LHCN-M2 (cell line): ENCODE results near the gene AXIN1. TPM values are rescaled to one million over a fixed set of nuclear protein-coding genes. Genes with fewer than 3 reads are reported as not detected.
"Not testable (repeated sequence)": the region's sequence is repeated elsewhere in the genome, so short reads cannot be mapped to it uniquely, and the experiment has no call there.

Experiments used
- DNase-seq: peaks from one replicate; pipeline ENCODE4 v3.0.0-alpha.2; 2012; ENCODE audit warnings: low read depth
- total RNA-seq: library from RNA; depleted of rRNA; stranded (reverse); fragments of >200 nt; gene quantifications from 2 replicates; pipeline ENCODE4 v1.2.3, GENCODE V29; 2014

Gene AXIN1
- total RNA-seq, 1 experiment from 2014 or later = 21.6 TPM

DNA sequence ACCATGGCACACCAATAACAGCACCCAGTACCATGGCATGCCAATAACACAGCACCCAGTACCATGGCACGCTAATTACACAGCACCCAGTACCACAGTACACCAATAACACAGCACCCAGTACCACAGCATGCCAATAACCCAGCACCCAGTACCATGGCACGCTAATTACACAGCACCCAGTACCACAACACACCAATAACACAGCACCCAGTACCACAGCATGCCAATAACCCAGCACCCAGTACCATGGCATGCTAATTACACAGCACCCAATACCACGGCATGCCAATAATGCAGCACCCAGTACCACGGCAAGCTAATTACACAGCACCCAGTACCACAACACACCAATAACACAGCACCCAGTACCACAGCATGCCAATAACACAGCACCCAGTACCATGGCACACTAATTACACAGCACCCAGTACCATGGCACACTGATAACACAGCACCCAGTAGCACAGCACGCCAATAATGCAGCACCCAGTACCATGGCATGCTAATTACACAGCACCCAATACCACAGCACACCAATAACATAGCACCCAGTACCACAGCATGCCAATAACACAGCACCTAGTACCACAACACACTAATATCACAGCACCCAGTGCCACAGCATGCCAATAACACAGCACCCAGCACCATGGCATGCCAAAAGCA lies 18.2 kb downstream of the AXIN1 start:
- DNase-seq = not testable (repeated sequence)

DNA sequence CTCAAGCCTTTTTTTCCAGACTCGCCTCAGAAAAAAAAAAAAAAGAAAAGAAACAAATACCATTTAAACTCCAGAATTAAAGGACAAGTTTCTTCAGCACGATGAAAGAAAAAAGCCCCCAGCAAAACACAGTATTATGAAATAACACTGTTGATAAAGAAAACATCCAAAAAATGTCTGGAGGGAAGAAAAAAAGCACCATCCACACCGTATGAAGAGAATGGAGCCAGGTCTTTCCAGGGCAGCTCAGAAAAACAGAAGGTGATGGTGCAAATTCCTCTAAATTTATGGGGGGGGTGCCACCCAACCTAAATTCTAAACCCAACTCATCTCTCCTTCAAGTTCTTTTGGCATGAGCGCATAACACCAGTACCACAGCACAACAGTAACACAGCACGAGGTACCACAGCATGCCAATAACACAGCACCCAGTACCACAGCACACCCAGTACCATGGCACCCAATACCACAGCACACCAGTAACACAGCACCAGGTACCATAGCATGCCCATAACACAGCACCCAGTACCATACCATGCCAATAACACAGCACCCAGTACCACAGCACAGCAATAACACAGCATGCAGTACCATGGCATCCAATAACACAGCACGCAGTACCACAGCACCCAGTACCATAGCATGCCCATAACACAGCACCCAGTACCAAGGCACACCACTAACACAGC lies 19.0 kb downstream of the AXIN1 start:
- DNase-seq = no peak

DNA sequence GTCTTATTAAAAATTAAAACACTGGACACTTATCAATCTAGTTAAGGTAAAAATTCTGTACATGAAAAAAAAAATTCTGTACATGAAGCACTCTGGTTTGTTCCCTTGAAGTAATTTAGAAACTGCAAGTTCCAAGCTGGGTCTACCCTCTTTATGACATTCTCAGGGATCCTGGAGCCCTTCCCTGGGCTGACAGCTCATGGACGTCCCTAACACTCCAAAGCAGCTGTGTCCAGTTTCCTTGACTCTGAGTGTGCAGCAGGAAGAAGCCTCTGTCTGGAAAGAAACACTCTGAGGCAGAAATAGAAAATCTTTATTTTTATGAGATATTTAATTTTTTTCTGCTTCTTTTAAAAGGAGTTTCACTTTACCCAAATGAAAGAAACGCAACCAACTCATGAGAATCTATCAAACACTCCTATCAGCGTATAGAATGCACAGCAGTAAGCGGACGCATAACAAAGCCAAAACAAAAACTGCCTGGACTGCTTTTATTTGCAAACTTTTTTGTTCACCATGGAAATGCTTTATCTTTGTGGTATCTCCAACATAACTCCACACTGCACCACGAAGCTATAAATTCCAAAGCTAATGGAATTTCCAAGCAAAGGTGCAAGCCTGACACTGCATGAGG lies 21.2 kb downstream of the AXIN1 start:
- peak; percentile 39 for DNase-seq

DNA sequence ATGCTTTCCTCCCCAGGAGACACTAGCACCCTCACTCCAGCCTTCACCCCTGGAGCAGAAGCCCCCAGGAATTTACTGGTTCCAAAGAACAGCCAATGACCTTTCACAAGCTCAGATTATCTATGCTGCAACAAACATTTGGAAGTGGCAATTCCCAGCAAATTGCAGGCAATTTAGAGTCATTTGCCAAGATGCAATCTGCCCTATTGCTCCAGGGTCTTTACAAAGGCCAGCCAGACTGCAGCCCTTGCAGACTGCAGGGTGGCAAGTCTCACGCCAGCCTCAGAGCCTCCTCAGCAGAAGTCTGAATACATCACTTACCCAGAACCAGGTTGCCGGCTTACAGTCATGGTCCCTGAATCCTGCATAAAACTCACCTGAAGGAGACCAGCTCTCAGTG lies 21.8 kb downstream of the AXIN1 start:
- no peak for DNase-seq

DNA sequence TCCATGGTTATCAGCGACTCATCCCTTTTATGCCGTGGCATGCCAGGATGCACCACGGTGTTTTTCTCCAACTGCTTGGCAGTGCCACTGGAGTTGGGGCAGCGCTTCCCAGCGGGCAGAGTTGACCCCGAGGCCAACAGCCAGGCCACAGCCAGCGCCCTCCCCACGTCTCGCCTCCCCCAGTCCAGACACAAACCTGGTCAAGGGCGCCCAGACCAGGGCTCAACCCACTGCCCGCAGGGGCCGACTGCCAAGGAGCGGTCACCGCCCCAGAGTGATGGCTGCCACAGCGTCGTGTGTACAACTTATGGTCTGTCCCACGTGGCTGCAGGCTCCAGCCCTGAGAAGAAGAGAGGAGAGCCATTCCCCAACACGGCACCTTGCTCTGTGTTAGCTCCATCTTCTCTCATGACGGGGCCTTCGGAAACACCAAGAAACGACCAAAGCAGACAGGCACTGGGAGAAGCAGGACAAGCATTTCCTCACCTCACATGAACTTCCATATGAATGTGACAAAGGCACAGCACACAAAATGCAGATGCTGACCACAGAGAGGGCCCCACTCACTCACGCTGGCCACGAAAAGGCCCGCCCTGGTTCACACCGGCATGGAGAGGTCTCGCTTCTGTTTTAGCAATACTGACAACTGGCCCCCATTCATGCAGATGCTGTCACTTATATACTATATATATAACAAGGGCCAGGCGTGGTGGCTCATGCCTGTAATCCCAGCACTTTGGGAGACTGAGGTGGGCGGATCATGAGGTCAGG lies 27.0 kb downstream of the AXIN1 start:
- DNase-seq = no peak

DNA sequence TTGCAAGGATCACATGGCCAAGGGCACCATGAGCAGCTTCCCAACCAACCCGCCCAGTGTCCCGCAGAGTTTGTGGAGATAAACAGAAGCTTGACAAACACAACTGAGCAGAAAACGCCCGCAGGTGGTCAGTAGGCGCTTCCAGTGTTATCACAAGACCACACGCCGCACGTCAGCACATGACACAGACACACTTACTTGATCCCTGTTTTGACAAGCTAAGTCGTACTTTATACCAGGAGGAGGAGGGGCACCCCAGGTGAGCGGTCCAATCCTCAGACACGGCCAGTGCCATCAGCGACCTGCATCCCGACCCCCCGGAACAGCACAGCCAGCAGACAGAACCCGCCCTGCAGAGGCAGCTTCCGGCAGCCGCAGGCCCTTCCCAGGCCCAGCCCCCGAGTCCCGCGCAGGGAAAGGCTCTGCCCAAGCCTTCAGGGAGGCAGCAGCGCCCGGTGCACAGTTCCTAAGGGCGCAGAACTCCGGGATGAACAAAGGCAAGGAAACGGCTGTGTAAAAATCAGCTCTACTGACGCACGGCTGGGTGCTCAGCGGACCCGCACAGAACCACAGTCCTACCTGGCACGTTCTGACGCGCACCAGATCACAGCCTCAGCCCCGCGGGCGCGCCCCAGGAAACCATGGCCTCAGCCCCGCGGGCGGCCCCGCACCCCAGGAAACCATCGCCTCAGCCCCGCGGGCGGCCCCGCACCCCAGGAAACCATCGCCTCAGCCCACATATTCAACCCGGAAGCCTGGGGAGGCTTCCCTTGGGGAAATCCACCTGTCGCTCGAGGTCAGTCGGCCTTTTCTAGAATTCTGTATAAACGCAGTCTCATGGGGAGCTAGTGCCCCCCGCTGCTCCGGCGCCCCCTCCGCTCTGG lies 27.8 kb downstream of the AXIN1 start:
- no peak for DNase-seq

DNA sequence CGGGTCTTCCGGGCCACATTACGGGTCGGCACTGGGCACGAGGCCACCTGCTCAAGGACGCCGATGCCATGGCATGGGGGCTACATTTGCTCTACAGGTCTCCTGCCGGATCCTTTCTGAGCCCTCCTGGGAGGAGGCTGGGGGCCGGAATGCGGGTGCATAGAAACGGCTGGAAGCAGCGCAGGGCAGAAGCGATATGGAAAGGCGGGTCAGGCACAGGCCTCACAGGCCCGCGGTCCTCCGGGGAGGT lies 28.4 kb downstream of the AXIN1 start:
- no peak for DNase-seq

DNA sequence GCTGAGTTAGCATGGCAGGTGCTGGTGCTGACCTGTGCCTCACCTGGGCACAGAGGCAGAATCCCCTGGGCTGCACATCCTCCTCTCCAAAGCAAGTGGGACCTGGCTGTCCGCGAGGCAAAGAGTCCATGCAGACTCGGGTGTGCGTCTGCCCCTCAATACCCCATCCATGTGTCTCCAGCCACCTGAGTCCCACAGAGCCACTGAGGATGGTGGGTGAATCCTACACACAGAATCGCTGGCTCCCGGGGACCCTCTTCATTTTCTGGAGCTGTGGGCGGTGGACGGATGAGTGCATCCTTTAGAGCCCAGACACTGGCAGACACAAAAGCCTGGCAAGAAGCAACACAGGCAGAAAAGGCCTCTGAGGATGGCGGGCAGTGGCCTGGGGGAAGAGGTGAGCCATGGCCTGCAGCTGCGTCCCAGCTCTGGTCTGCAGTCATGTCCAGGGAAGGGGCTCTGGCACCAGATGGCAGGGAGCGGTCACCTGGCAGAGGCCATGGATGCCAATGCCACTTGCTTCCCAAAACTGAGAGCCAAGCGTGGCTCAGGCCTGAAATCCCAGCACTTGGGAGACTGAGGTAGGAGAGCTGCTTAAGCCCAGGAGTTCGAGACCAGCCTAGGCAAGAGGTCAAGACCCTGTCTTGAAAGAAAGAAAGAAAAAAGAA lies 29.9 kb downstream of the AXIN1 start:
- DNase-seq = no peak

DNA sequence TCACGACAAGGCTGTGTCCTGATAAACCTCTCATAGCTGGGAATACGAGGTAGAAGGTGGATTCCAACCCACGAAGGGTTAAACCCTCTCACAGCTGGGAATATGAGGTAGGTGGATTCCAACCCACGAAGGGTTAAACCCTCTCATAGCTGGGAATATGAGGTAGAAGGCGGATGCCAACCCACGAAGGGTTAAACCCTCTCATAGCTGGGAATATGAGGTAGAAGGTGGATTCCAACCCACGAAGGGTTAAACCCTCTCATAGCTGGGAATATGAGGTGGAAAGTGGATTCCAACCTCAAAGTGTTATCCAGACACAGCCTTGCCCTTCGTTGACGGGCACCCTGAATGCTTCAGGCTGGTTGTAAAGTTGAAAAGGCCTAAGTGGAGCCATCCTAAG lies 31.0 kb downstream of the AXIN1 start:
- DNase-seq = no peak

DNA sequence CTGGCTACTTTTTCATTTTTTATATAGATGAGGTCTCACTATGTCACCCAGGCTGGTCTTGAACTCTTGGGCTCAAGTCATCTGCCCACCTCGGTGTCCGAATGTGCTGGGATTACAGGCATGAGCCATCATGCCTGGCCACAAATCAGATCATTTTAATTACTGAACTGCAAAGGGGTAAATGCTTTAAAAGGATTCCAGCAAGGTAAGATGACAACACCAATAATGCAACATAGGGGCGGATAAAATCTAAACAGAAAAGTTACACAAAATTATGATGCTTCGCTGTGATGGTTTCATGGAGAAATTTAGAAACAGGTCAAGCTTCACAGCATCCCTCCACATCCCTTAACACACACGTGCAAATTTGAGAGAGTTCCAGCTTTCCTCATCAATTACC lies 32.3 kb downstream of the AXIN1 start:
- no peak for DNase-seq

DNA sequence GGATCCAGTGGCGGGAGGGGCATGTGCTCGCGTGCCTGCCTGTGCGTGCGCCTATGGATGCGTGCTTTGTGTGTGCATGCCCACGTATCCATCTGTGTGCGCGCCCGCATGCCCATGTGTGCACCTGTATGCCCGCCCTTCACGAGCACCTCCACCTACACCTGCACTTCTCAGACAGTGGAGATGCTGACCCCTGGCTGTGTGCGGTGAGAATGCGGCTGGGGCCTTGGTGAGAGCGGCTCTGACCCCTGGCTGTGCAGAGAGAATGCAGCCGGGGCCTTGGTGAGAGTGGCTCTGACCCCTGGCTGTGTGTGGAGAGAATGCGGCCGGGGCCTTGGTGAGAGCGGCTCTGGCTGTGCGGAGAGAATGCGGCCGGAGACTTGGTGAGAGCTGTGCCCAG lies 33.9 kb downstream of the AXIN1 start:
- DNase-seq = no peak

DNA sequence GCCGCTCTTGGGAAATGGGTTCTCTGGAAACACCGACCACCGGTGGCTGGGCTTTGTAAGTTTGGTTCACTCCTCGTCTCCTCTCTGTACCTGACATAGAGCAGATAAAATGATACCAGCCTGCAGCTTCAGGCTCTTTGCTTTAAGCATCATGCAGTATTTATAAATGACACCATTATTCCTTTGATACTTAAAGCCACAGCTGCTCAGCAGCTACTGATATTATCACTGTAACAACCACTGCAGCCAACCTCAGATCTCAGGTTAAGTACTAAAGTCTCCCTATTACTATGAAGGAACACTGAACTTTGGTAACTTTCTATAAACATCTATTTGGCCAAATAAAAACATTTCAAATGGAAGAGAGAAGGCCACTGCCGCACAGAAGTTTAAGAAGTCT lies 34.9 kb downstream of the AXIN1 start:
- DNase-seq = no peak

DNA sequence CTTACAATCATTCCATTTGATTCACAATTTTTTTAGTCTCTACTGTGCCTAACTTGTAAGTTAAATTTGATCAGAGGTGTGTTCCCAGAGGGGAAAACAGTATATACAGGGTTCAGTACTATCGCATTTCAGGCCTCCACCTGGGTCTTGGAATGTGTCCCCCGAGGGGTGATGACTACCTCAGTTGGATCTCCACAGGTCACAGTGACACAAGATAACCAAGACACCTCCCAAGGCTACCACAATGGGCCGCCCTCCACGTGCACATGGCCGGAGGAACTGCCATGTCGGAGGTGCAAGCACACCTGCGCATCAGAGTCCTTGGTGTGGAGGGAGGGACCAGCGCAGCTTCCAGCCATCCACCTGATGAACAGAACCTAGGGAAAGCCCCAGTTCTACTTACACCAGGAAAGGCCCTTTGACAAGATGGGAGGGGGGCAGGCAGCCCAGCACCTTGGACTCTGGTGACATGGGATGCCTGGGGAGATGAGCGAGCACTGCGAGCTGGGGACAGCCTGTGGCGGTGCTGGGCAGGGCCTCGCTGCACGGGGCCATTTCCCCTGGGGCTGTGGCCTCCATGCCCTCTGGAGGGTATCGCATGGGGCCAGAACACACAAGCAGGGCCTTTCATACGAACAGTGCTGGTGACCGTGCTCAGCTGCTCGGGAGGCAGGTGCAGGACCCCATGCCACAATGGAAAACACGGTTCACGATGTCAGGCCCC lies 35.6 kb downstream of the AXIN1 start:
- DNase-seq = no peak

DNA sequence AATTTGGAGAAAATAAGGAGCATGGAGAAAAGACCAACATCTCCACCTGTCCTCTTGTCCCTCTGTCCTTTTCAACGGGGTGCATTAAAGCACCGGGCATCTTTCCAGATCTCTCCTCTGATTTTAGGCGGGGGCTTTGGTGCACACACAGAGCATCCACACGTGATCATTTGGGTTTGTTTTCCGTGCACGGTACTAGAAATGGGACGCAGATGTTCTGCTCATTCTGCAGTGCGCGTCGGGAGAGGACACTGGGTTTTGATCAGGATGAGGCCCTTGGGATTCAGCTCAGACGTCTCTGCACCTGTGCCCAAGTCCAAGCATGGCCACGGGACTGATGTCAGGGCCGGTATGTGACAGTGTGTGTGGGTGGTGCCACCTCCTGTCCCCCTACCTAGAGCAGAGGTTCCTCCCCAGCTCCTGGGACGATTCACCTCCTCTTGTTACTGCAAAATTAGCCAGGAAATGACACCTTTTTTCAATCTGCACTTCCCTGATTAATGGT lies 37.7 kb downstream of the AXIN1 start:
- no peak for DNase-seq

DNA sequence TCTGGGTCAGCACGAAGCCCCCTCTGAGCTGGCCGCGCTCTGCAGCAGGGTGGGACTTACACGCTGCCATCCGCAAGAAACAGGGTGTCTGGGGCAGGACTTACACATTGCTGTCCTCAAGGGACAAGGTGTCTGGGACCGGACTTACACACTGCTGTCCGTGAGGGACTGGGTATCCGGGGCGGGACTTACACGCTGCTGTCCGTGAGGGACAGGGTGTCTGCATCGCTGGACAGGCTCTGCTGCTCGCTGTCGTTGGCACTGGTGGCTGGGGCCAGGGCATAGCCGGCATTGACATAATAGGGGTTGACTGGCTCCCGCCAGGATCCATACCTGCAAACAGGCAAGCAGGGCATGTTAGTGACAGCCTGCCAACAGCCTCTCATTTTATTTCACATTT lies 38.2 kb downstream of the AXIN1 start:
- DNase-seq = no peak

DNA sequence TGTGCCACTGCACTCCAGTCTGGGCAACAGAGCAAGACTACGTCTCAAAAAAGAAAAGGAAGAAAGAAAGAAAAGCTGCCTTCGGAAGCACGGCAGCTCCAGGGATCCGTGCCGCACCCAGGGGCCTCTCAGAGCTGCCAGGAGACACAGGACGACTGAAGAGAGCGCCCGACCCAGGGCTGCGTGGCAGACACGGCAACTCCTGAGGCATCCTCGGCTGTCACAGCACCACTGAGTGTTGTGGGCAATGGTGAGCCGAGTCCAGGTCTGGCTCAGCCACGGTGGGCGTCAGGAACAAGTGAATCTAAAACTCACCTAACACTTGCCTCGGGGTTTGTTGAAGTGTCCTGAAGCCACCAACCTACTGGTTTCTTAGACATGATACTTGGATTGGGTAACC lies 40.8 kb downstream of the AXIN1 start:
- no peak for DNase-seq

DNA sequence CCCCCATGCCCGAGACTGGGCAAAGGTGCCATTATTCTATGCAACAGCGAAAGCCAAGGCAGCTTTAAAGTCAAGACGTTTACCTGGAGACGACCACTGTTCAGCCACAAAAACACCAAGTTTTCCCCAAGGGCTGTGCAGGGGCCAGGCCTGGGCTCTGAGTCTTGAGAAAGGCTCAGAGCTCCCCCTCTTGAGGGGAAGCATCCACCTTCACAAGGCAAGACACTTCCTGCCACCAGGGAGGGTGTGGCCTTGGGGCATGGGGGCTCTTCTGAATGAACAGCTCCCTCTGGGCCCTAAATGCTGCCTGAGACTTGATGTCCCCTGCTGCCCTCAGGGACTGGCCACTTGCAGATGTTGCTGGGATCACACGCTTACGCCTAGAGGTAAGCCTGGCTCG lies 43.0 kb downstream of the AXIN1 start:
- DNase-seq = no peak

DNA sequence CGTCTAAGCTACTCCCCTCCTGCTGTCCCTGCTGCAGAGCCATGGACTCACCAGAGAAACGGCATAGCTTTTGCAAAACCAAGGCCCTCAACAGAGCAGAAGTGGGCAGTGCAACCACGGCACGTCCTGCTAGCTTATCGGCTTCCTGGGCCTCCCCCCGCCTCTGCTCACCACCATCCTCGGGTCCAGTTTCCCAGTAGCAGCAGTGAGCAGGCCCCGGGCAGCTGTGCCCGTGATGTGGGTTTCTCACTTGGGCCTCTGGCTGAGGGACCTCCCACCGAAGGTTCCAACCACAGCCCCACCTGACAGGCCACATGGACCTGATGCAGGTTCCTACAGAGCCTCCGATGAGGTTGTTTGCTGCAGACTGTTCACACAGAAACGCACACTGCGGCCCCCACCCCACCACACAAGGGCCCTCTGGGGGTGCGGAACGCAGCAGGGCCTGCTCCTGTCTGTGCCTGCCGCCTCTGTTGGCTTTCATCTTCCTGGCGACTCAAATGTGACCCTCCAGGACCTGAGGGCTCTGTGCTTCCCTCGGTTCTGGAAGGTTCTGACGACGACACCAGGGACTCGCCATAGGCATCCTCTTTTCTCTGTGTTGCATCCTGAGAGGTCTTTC lies 44.7 kb downstream of the AXIN1 start:
- DNase-seq = no peak

DNA sequence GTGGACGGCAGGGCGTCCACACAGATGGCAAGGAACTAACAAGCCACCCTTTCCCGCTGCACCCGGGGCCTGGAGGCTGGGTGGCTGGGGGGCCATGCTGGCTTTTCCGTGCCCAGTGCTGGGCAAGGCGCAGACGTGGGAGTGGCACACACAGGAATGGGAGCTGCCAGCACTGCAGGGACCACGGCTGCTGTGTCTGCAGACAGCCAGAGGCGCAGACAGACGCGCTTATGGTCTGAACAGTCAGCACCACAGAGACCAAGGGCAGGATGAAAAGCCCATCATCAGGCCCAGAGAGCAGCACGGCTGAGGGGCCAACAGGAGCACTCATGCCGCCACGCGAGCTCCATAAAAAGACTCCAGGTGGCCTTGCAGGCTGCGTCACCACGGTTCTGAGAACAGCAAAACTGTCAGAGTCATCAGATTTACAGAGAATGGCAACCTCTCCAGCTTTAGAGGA lies 45.6 kb downstream of the AXIN1 start:
- DNase-seq = no peak
